Lung (tissue), 12 donors: ENCODE measurements around the gene GLOD5. TPM values are rescaled to one million over a fixed set of nuclear protein-coding genes. Genes with fewer than 3 reads are reported as not detected.

Source experiments
- ATAC-seq: fragments of 200-7000 bp; cut with Tn5 transposase; one replicate; pipeline ENCODE4 v1.9.1; 2020; ENCODE audit warnings: moderate number of reproducible peaks; ENCODE audit not compliant: insufficient read depth, low FRiP score
- DNase-seq, 3 donors: peaks; one replicate each; pipeline ENCODE4 v3.0.0-alpha.2; 2013 to 2017
- H3K27ac ChIP-seq, 2 donors: one replicate each; pipeline ENCODE4 v1.5.1; 2013; ENCODE audit warnings: mild to moderate bottlenecking in 2 of 2, moderate library complexity in 2 of 2, control low read depth in 1 of 2, inconsistent platforms in 1 of 2, low read depth in 1 of 2, low read length in 1 of 2
- H3K27me3 ChIP-seq, 3 donors: one replicate each; pipeline ENCODE4 v1.5.1; 2013; ENCODE audit warnings: low read length in 2 of 3; ENCODE audit not compliant: control insufficient read depth in 3 of 3, insufficient read depth in 3 of 3
- H3K36me3 ChIP-seq, 4 donors: one replicate each; pipeline ENCODE4 v1.5.1; 2013; ENCODE audit warnings: low read length in 4 of 4, mild to moderate bottlenecking in 1 of 4, moderate library complexity in 1 of 4; ENCODE audit not compliant: control insufficient read depth in 4 of 4, insufficient read depth in 4 of 4
- H3K4me1 ChIP-seq, 5 donors: one replicate each; pipeline ENCODE4 v1.5.1; 2013; ENCODE audit warnings: low read length in 5 of 5, mild to moderate bottlenecking in 2 of 5, moderate library complexity in 1 of 5; ENCODE audit not compliant: control insufficient read depth in 5 of 5, insufficient read depth in 5 of 5
- H3K4me3 ChIP-seq: one replicate; pipeline ENCODE4 v1.5.1; 2013; ENCODE audit warnings: mild to moderate bottlenecking, control low read depth, moderate library complexity
- H3K9ac ChIP-seq, 2 donors: one replicate each; pipeline ENCODE4 v1.5.1; 2013; ENCODE audit warnings: low read length in 2 of 2, control low read depth in 1 of 2; ENCODE audit not compliant: insufficient read depth in 1 of 2
- H3K9me3 ChIP-seq, 4 donors: one replicate each; pipeline ENCODE4 v1.5.1; 2013; ENCODE audit warnings: low read length in 3 of 4, mild to moderate bottlenecking in 1 of 4, moderate library complexity in 1 of 4; ENCODE audit not compliant: control insufficient read depth in 4 of 4, insufficient read depth in 3 of 4
- CTCF ChIP-seq: IDR thresholded peaks from 2 replicates; pipeline ENCODE4 v1.5.1; 2012; ENCODE audit warnings: mild to moderate bottlenecking; ENCODE audit errors: control extremely low read depth, extremely low read depth
- WGBS, 2 donors: extraction: QIAGEN DNeasy Blood & Tissue Kit; methylation state at CpG; one replicate each; pipeline ENCODE4 v1.1.7; 2013; 5-methylcytosine and 5-hydroxymethylcytosine counted together
- polyA plus RNA-seq, 2 donors: library from polyadenylated mRNA; stranded (reverse); fragments of 200-250 nt; gene quantifications; one replicate each; pipeline ENCODE4 v1.2.1, GENCODE V29; 2013
- total RNA-seq, 2 donors: library from RNA; depleted of rRNA in 1 of 2; stranded (reverse); fragments of >200 nt in 1 of 2; gene quantifications; one replicate each; pipeline ENCODE4 v1.2.1, GENCODE V29; 2014 to 2021
- donor health status: control.
- donor health status: control.
- donor health status: Bipolar disorder and iron deficiency.
- donor health status: healthy.
- donor health status: DM: yes; HTN: yes; CAD: no.

Gene GLOD5
- total and polyA plus RNA-seq, 4 donors: 1.6 to 5.1 (median 1.8) TPM

- Histone ChIP-seq H3K4me3 (peak within 1 kb of the TSS; percentile 59), H3K9ac (peak within 1 kb of the TSS; percentile 80 to 88), H3K9me3 (peaks cover 0 to 11% (median 0%) of the 10 kb centered on the region in 4 donors), H3K4me1 (peaks cover 0 to 5% (median 0%) of the 10 kb centered on the region in 5 donors), H3K27ac (peak within 1 kb of the TSS; percentile 91 to 95), H3K27me3 (no peaks in the 10 kb centered on the region), H3K36me3 (peaks cover 0 to 9% (median 0%) of the 10 kb centered on the region in 4 donors)
- ATAC-seq (peak; percentile 91), DNase-seq (peak; percentile 98 to 99 (median 99))
- TF ChIP-seq CTCF: no peak
- WGBS, 2 donors: 0 to 39% methylated on average over 78 to 89 of the region's 89 CpGs
These were observed 39.9 kb downstream of the GLOD5 start, which contains the start of gene HDAC6 for GRCh38 chrX:48801280-48802088. Gene HDAC6, plus strand, starts transcription at chrX:48802067. Its CDS starts 626 bp downstream, at chrX:48802693.

GRCh38 chrX:48802089-48802904 is 40.8 kb downstream of the GLOD5 start:
- Histone ChIP-seq H3K4me3 (peak overlapping the region; percentile 30), H3K27me3 (no peaks in the 10 kb centered on the region), H3K27ac (peak overlapping the region; percentile 91 to 95), H3K9ac (peak overlapping the region; percentile 72 to 80), H3K4me1 (peaks cover 0 to 5% (median 0%) of the 10 kb centered on the region in 5 donors), H3K36me3 (peaks cover 0 to 9% (median 0%) of the 10 kb centered on the region in 4 donors), H3K9me3 (peaks cover 0 to 11% (median 0%) of the 10 kb centered on the region in 4 donors)
- no peak for TF ChIP-seq CTCF
- WGBS, 2 donors: 8 to 35% methylated on average over 29 to 40 of the region's 40 CpGs
- DNase-seq: peak; percentile 82 to 86 (median 84)
- ATAC-seq: peak; percentile 68

GRCh38 chrX:48802905-48803200 is 41.3 kb downstream of the GLOD5 start:
- WGBS, 2 donors: 48 to 61% methylated on average over 4 of the region's 4 CpGs
- no peak for TF ChIP-seq CTCF
- DNase-seq (no peak), ATAC-seq (no peak)
- Histone ChIP-seq H3K9ac (peak overlapping the region; percentile 72 to 80), H3K9me3 (peaks cover 0 to 11% (median 0%) of the 10 kb centered on the region in 4 donors), H3K27ac (peak overlapping the region; percentile 91 to 95), H3K27me3 (no peaks in the 10 kb centered on the region), H3K4me1 (peaks cover 0 to 5% (median 0%) of the 10 kb centered on the region in 5 donors), H3K36me3 (peaks cover 0 to 9% (median 0%) of the 10 kb centered on the region in 4 donors), H3K4me3 (no peak overlapping the region)
